GM18858 (cell line): ENCODE measurements around the gene NOD1.

ENCODE experiments used
- ATAC-seq: cut with Tn5 transposase; IDR thresholded peaks from one replicate; pipeline ENCODE4 v1.9.1; 2021; ENCODE audit not compliant: unreplicated experiment

NOD1 gene

DNA sequence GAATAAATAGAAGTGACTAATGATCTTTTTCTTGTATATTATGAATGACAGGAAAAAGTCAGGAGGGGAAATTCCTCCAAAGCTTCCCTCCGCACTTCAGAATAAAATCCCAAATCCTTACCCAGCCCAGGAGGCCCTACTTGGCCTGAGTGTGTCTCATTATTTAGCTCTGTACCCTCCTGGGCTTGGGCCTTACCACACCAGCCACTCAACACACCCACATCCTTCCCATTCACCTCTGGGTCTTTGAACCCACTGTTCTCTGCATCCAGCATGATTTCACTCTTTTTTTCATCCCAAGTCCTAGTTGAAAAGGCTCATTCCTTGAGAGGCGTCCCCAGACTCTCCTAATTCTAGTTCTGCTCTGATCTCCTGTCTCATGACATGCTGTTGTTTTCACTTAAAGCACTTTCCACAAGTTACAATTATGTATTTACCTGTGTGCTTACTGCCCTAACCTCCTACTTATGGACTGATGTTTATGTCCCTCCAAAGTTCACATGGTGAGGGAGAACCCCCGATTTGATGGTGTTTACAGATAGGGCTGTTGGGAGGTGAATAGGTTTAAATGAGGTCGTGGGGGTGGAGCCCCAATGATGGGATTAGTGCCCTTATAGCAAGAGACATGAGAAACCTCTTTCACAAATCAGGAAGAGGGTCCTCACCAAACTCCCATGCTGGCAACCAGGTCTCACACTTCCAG is 6.4 kb downstream of the NOD1 start:
- ATAC-seq = no peak

DNA sequence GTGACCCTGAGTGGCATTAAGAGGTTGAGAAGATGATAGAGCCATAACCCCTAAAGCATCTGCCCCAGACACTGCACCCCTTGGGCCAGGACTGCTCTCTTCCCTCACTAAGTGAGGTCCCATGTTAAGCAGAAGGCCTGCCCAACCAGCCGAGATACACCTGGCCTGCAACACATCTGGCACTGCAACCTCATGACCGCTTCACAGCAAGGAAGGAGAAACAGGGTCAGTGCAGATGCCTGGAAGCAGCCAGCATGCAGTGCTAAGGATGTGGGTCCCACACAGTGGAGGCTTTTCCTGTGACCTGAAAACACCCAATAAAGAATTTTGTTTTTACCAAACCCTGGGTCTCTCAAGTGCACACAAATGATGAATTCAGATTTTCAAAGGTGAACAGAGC is 7.4 kb downstream of the NOD1 start:
- no peak for ATAC-seq

DNA sequence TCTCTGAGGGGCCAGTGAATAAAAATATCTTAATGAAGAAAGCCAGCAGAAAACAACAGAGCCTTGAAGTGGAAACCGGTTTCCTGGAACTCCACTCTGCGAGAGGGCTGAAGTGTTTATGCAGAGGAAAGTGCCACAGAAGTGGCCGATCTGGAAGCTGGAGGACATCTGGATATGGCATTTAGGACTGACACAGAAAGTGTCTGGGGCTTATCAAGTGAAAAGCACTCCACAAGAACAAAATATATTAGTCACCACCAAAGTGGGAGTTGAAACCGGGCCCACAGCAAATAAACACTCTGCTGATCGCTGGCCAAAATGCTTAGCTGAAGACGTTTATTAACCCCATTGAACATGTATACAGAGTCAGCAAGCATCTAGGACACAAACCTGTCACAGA is 7.8 kb downstream of the NOD1 start:
- no peak for ATAC-seq

DNA sequence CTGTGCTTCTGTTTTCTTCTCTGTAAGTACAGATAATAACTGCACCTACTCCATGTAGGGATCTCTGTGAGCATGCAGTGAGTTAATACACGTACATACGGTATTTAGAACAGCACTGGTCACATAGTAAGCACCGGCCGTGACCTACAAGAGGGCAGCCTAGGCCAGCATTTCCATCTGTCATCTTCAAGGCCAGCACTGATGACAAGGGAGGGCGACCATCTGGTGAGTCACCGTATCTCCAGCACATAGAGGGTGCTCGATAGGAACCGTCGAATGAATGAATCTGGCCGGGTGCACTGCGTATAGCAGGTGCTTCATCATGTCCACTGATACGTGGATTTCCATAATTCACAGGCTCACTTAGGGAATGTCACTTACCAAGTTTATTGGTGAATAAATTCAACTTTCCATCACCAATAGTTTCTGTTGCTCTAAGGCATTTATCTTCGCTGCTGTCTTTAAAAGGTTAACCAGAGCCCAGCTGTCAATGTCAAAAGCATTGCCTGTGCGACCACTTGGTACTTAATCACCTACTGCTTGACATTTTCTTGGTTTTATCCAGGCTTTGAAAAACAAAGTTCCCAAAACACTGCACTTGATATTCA is 8.3 kb downstream of the NOD1 start:
- ATAC-seq = no peak

DNA sequence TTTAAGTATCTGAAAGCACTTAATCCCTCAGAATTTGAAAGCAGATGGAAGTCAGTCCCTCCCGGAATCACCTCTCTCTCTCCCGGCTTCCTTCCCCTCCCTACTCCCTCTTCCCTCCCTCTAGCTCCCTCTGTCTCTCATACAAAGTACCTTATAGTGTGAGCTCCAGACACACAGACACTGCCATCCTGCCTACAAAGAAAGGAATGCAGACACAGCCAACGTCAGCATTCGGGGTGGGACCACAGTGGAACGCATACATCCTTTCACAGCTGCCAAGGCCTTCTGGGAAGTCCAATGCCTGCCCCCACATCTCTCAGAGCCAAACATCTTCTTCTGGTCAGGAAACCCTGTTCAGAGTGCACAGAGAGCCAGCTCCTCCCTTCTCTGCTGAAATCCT is 9.3 kb downstream of the NOD1 start:
- ATAC-seq = no peak

DNA sequence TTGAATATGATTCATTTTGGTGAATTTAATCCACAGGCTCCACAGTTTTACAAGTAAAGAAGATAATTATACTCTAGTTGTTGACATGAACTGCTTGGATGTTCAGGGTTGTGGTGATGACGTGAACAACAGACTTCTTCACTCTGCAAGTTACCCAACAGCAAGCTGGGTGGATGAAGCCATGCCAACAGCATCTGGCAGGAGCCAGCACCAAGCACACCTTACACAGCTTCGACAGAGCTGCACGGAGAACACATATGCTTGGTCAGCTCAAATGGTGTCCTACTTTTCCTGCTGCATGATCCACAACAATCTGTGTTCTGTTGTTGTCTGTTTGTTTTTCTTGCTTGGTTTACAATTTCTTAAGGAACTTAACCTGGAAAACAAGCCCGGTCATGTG is 9.8 kb downstream of the NOD1 start:
- no peak for ATAC-seq

DNA sequence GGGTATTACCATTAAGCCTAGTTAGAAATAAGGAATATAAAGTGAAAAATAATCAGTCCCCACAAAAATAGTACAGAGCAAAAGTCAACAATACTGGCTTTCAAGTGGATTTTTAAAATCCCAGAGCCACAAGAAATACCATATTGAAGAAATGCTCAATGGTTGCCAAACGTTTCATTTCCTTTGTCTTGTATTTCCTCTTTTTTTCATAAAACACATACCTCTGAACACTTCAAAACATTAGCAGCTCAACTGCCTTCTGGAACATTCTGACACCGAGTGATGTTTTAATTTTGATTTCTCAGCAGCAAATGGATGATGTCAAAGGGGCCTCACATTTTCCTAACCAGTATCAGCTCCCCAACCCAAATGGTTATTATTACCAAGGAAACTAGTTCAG is 10.5 kb downstream of the NOD1 start:
- ATAC-seq = no peak

DNA sequence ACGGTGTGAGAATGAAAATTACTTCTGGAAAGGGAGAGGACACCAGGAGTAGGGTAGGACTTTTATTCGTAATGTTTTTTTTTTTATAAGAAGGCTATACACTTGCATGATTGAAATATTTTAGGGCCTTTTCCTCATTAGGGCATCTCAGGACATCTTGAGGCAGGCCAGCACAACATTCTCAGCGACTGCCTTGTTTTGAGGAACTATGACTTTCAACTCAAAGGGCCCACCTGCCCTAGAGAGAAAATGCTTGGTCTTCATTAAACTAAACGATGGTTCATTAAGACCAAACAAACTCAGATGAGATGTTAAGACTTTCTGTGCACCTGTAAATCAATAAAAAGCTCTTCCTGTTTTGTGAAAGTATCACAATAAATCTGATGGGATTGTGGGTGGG is 11.3 kb downstream of the NOD1 start:
- ATAC-seq = no peak

DNA sequence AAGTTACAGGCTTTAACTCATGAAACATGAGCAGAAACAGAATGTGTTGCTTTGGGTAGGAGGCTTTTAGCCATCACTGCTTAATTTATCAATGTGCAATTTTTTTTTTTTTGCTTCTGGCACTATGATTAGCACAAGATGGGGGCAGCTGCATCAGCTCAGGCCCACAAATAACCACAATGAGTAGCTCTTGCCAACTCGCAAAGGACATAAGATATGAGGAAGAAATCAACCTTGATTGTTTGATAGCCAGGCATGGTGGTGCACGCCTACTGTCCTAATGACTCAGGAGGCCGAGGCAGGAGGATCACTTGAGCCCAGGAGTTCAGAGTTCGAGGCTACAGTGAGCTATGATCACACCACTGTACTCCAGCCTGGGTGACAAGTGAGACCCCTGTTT is 12.3 kb downstream of the NOD1 start:
- ATAC-seq = no peak

DNA sequence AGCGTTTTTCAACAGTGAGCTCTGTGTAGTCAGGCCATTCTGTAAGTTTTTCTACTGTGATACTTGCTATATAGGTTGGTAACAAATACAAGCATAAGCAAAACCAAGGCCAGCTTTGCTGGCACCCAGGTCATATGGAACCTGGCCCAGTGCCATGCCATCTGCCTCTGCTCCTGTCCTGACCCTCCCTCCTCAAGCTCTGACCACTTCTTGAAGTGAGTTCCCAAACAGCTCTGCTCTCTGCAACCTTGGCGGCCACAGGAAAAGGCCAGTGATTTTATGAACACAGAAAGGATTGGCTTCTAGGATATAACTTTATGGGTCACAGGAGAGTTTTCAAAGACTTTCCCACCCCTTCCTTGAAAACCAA is 12.8 kb downstream of the NOD1 start:
- ATAC-seq = no peak

DNA sequence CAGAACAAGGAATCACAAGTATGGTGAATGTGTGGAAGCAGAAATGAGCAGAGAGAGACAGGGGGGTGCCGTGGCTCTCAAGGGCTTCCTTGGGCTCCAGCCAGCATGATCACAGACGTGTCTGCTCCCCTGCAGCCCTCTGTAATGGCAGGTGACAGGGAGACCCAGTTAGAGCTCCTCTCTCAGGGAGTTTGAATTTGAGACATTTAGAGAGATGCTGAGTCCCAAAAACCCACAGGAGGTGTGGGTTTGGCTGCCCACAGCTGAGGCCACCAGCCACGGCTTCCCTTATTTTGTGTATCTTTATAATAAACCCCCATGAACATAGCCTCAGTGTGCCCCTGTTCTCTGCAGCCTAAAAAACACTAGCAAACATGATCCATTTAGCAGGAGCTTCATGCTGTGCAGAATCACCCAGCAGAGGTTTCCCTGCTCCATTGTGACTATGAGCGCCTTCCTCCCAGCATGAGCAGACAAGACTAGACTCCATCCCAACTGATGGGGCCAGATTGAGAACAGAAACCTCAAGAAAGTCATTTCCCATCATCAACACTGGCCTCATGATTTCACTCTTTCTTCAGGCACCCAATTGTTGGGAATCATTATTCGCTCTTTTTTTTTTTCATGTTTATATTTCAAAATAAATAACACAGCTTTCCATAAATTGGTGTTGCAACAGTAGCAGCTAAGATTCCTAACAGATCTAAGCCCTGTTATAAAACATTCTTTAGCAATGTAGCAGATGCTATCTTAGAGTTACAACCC is 13.4 kb downstream of the NOD1 start:
- ATAC-seq = no peak

DNA sequence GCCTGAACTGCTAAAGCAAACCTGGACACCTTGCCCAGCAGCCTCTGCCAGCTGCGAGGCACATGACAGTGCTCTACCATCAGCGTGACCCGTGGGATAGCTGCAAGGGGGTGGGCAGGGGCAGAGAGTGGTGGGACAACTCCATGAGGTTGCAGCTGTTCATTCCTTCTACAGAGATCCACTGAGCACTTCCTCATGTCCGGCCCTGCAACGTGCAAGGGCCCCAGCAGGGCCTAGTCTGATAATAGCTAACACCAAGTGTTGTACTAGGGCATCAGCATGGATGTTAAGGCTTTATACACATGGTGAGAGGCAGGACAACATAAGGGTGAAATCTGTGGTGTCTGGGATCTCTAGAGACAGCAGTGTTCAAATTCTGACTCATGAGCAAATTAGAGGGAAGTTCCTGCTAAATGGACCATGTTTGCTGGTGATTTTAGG is 14.3 kb downstream of the NOD1 start:
- ATAC-seq = peak; percentile 43

DNA sequence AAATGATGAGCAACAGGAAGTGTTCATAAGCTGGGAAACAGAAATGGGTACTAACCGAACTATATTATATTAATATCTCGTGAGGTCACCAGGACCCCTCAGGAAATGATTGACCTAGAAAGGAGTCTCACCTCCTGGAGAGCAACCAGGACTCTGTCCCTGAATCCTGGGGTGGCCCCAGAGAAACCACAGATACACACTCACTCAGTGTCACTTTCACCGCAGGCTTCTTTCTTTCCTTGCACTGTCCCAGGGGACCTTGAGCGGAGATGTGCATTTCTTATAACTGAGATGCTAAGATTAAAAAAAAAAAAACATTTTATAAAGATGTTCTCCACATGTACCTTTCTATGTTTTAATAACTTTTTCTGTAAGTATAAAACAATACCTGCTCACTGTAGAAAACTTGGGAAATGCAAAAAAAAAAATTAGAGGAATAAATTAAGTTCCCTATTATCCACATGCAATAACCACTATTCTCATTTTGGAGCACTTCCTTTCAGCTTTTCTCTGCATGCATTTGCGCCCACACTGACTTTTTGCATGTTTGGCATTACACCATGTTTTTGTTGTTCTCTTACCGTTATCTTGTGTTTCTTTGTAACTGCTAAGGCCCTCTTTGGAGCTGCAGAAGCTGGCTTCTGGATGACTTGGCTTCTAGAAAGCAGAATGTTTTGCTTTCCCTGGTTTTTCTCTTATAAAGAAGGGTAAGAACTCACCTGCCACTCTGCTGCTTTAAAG is 15.0 kb downstream of the NOD1 start:
- no peak for ATAC-seq

DNA sequence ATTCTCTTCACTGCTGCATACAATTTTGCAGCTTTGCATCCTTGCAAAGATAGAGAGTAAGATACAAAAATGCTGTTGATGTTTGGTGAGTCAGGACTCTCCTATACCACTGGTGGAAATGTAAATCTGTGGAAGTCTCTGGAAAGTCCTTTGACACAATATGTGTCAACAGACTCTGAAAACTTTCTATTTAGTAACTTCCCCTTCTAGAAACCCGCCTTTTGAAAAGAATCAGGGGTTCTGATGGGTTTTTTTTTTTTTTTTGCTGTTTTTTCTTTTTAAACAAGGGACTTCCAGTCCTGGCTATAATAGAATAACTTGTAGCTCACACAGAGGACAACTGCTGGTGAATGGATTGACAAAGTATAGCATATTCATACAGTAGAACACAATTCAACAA is 16.4 kb downstream of the NOD1 start:
- no peak for ATAC-seq

DNA sequence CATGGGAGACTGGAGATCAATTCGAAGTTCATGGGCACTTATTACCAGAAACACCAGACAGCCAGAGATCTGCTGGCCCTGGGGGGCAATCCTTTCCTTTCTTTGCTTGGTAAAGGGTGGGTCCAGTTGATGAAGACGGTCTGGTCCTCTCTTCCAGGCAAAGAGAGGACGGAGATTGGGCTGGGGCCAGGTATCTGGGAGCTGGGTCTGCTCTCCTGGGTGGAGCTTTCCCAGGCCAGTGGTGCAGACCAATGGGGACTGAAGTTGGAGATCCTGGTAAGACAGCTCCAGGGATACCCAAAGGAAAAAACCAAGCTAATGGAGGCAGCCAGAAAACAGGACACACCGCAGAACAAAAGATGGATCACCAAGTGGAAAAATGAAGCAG is 18.3 kb downstream of the NOD1 start:
- ATAC-seq = no peak

DNA sequence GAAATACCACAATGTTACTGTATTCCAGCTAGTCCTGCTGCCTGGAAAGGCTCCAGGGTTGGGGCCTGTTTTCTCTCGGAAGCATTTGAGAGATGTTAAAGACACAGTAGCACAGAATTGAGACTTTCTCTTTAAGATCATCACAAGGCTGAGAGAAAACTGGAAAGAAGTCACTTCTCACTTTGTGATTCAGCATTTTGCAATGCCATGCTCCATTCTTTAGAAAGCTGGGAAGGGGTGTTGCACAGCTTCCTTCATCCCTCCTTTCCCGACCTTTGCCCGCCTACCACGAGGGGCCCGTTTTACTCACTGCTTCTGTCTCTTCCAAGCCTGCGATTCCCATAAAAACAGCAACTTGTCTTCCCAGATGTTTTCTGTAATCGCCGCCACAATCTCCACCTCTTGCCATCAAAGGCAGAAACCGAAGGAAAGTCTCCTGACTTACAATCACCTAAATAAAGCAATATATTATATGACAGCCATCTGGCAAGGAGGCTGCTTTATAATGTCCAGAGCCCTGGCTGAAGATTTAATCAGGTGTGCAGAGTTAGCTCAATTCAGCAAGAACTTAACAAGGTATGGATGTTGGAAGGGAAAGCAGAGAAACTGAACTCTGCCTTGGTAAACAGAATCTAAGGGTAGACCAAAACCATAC is 18.9 kb downstream of the NOD1 start:
- no peak for ATAC-seq

DNA sequence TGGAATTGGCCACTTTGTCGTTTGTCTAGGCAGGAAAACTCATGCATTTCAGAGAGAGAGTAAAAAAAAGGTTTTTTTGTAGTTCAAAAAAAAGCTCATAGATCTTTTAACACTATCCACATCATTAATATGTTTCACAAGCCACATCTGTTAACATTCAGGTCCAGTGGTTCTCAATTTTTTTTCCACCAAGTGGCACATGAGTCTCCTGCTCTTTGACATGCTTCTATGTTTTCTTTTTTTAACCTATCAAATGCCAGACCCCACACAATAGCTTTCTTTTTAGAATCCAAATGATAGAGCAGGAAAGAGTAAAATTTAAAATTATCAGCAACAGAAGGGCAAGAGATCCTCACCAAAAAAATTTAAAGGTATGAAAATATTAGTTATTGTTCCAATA is 20.3 kb downstream of the NOD1 start:
- ATAC-seq = no peak

DNA sequence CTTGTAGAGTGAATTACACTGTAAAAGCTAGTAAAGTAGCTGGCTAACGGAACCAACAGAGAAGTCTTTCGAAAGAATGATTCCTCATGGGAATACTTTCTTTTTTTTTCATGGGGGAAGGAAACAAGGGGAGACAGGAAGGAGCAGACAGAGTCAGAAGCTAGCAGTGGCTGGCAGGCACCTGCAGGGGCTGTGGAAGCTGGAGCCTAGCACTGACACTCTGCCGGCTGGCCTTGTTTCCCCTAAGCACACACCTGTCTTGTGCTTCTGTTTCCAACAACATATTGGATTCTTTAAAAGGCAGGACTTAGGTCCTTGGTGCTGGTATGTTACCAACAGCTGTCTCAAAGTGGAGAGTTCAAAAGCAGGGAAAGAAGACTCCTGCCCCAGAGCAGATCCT is 24.7 kb downstream of the NOD1 start:
- no peak for ATAC-seq

DNA sequence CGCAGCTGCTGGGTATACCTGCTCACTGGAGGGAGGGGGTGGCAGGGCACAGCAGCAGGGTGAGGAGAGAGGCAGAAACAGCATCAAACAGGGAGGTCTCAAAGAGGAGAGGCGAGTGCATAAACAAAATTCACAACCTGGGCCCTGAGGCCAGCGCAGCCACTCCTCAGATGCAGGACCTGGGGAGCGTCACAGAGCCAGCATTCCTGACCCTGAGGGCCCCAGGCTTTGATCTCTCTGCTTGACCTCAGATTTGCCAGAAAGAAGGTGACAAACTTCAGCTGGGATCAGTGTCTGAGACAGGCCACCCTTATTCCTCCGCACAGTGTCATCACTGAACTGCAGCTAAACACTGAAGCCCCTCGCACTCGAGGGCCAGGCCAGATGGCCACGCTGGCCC is 25.6 kb downstream of the NOD1 start:
- no peak for ATAC-seq

DNA sequence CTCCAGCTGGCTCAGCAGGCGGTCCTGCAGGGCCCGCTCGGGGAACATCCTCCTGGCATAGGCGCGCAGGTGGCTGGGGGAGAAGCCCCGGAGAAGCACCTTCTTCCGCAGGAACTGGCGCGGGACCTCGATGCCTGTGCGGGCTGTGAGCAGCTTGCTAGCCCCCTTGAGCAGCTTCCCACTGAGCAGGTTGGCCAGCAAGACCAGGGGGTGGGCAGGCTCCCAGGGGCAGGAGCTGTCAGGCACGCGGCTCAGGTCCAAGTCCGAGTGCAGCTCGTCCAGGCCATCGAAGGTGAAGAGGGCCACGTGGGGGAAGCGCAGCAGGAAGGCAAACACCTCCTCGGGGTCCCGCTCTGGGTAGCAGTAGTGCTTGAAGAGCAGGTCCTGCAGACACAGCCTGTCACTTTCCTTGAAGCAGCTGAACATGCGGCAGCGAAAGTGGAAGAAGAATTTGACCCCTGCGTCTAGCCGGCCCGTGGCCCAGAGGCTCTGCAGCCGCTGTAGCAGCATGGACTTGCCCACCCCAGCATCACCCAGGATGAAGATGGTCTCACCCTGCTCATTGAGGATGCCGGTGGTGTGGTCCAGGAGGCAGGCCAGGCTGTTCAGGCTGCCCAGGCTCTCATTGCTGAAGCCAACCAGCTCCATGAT is 26.2 kb downstream of the NOD1 start:
- no peak for ATAC-seq
